A549 (cell line): ENCODE results near the gene SRF. TPM values are rescaled to one million over a fixed set of nuclear protein-coding genes. Genes with fewer than 3 reads are reported as not detected.

Source experiments
- ATAC-seq, 2 experiments: fragments of 200-7000 bp in 1 of 2; fragments of >200 bp in 1 of 2; cut with Nextera tagmentation in 1 of 2; cut with Tn5 transposase in 1 of 2; 3 replicates each; pipeline versions ENCODE4 v1.8.0 to v1.9.1; 2018 to 2020; ENCODE audit warnings: mild to moderate bottlenecking in 1 of 2, moderate library complexity in 1 of 2
- CTCF ChIA-PET: fragments of 300-600 bp; sonication (Branson Sonifier 250); formaldehyde crosslinking; extraction: SDS; loops from one replicate; lab custom pipeline; 2021; ENCODE audit warnings: antibody characterized with exemption, inconsistent platforms; lab: Yijun Ruan, JAX
- POLR2A ChIA-PET: fragments of 350-600 bp; formaldehyde crosslinking; extraction: SDS; loops from one replicate; lab custom pipeline; 2021; ENCODE audit warnings: antibody characterized with exemption, inconsistent platforms; lab: Yijun Ruan, JAX
- DNase-seq, 2 experiments: peaks; one replicate each; pipeline versions ENCODE4 v3.0.0 to v3.0.0-alpha.2; 2011 to 2016; ENCODE audit warnings: low read depth in 1 of 2, low spot score in 1 of 2
- FAIRE-seq: peaks from 2 replicates; lab custom pipeline; 2011; peaks lifted over from hg19 to GRCh38; lab: Jason Lieb, UNC
- H3K27ac ChIP-seq, 2 experiments: fragments of >200 bp; sonication (Bioruptor Twin); formaldehyde crosslinking; 3 replicates each; pipeline ENCODE4 v1.5.1; 2016 to 2017
- H3K4me1 ChIP-seq: fragments of >200 bp; sonication (Bioruptor Twin); formaldehyde crosslinking; 3 replicates; pipeline ENCODE4 v1.6.1; 2016
- H3K4me2 ChIP-seq: fragments of >200 bp; sonication (Bioruptor Twin); formaldehyde crosslinking; 3 replicates; pipeline ENCODE4 v1.6.1; 2016
- H3K4me3 ChIP-seq: fragments of >200 bp; sonication (Bioruptor Twin); formaldehyde crosslinking; 3 replicates; pipeline ENCODE4 v1.5.1; 2016
- H3K9me3 ChIP-seq: fragments of >200 bp; sonication (Bioruptor Twin); formaldehyde crosslinking; 3 replicates; pipeline ENCODE4 v1.6.1; 2016
- CEBPB ChIP-seq, 2 experiments: fragments of >200 bp in 1 of 2; sonication (Bioruptor Twin) in 1 of 2; formaldehyde crosslinking in 1 of 2; IDR thresholded peaks; 2 replicates each; pipeline ENCODE4 v1.6.1; 2012 to 2016
- JUNB ChIP-seq: fragments of >200 bp; sonication (Bioruptor Twin); formaldehyde crosslinking; IDR thresholded peaks from 2 replicates; pipeline ENCODE4 v1.6.1; 2016
- MAZ ChIP-seq: fragments of 150-350 bp; IDR thresholded peaks from 2 replicates; pipeline ENCODE4 v1.6.1; 2014; ENCODE audit warnings: antibody characterized with exemption, low read depth, low read length, borderline replicate concordance
- NR3C1 ChIP-seq: fragments of >200 bp; sonication (Bioruptor Twin); formaldehyde crosslinking; IDR thresholded peaks from 3 replicates; pipeline ENCODE4 v1.6.1; 2017
- POLR2A ChIP-seq: IDR thresholded peaks from 2 replicates; pipeline ENCODE4 v1.6.1; 2012; ENCODE audit warnings: mild to moderate bottlenecking, low read length
- RAD21 ChIP-seq, 2 experiments: fragments of >200 bp in 1 of 2; sonication (Bioruptor Twin) in 1 of 2; formaldehyde crosslinking in 1 of 2; IDR thresholded peaks in 1 of 2; conservative IDR thresholded peaks in 1 of 2; 2 replicates in 1 of 2; 3 replicates in 1 of 2; pipeline ENCODE4 v1.6.1; 2012 to 2018; ENCODE audit warnings: inconsistent platforms in 1 of 2
- RCOR1 ChIP-seq: fragments of 150-350 bp; IDR thresholded peaks from 2 replicates; pipeline ENCODE4 v1.6.1; 2014; ENCODE audit warnings: antibody characterized with exemption, low read length, low read depth
- RFX5 ChIP-seq: fragments of 450-650 bp; IDR thresholded peaks from 2 replicates; pipeline ENCODE4 v1.7.1; 2014; ENCODE audit warnings: antibody characterized with exemption, mild to moderate bottlenecking, moderate library complexity
- TP53 ChIP-seq: fragments of 250-450 bp; sonication (Bioruptor Pico); IDR thresholded peaks from 2 replicates; pipeline ENCODE4 v1.5.0; 2021; ENCODE audit warnings: mild to moderate bottlenecking, moderate library complexity
- ZNF302 ChIP-seq: fragments of 250-450 bp; sonication (Bioruptor Pico); IDR thresholded peaks from 2 replicates; pipeline ENCODE4 v1.9.0; 2021; ENCODE audit warnings: inconsistent platforms, mild to moderate bottlenecking, moderate library complexity
- WGBS: methylation state at CpG from one replicate; pipeline ENCODE4 v1.1.6; 2017; ENCODE audit errors: missing lambda C conversion rate; 5-methylcytosine and 5-hydroxymethylcytosine counted together
- polyA plus RNA-seq, 4 experiments: library from polyadenylated mRNA; depleted of rRNA in 3 of 4; stranded (reverse); fragments of >200 nt; fragmentation: RNase III in 1 of 4; extraction: RNeasy Plus Mini Kit Qiagen cat#74134 plus additional on column Dnase treatment in 1 of 4; gene quantifications; 2 replicates in 3 of 4; 3 replicates in 1 of 4; pipeline ENCODE4 v1.2.3, GENCODE V29; 2011 to 2017
- TF ChIP-seq, protein P1 (sequence below): fragments of >200 bp; sonication (Bioruptor Twin); formaldehyde crosslinking; IDR thresholded peaks from 3 replicates; pipeline ENCODE4 v1.5.1; 2016
- TF ChIP-seq, protein P2 (sequence below): fragments of 250-450 bp; sonication (Bioruptor Pico); IDR thresholded peaks from 2 replicates; pipeline ENCODE4 v1.5.0; 2020; ENCODE audit warnings: low read depth, mild to moderate bottlenecking, moderate library complexity
- TF ChIP-seq, protein P3 (sequence below): IDR thresholded peaks from 2 replicates; pipeline ENCODE4 v1.6.1; 2012
- TF ChIP-seq, protein P4 (sequence below): fragments of 250-450 bp; sonication (Bioruptor Pico); IDR thresholded peaks from 2 replicates; pipeline ENCODE4 v1.5.0; 2021; ENCODE audit warnings: mild to moderate bottlenecking, moderate library complexity, borderline replicate concordance

The SRF gene
- polyA plus RNA-seq, 2 of the 4 experiments (the other 2 are of a cell fraction): 14.0 to 16.7 TPM

DNA sequence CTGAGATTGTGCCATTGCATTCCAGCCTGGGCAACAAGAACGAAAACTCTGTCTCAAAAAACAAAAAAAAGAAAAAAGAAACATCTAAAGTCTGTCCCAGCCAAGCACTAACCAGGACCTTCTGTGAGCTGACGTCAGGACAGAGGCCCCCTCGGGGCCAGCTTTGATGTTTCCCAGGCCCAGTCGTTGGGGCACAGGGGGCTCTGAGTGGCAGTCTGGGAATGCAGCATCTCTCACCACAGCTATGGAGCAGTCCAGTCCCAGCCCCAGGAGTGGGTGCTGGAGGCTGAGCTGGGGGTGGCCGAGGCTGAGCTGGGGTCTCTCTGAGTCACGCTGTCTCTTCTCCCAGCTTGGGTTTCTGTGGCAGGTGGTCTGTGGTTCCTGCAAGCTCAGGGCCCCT is 46.0 kb upstream of the SRF start:
- FAIRE-seq (no peak), ATAC-seq (no peak), DNase-seq (no peak)
- peaks cover 8% of the 10 kb centered on the region; the same call in 1 of the 3 replicates for H3K4me1 ChIP-seq
- CTCF ChIA-PET: interaction anchor here (1.6 to 2.5 kb wide), 4 partner anchors 9 to 116 kb away, joined by 4 to 13 read pairs (median 5); no protein-coding TSS in a partner anchor
- H3K27ac ChIP-seq: no peak overlapping the region
- 49% methylated on average over 6 of the region's 6 CpGs for whole genome bisulfite sequencing
- POLR2A ChIA-PET: no interaction called here
- no peak overlapping the region for H3K4me2 ChIP-seq
- no peak overlapping the region for H3K4me3 ChIP-seq
- no peak for TF ChIP-seq POLR2A
- no peak for TF ChIP-seq CEBPB (IDR thresholded peaks at IDR 0.05)
- no peak for TF ChIP-seq JUNB
- TF ChIP-seq RAD21 (conservative IDR thresholded peaks at IDR 0.05 in 1 of 2, IDR thresholded peaks at IDR 0.05 in 1 of 2): no peak
- TF ChIP-seq, protein P1, sequence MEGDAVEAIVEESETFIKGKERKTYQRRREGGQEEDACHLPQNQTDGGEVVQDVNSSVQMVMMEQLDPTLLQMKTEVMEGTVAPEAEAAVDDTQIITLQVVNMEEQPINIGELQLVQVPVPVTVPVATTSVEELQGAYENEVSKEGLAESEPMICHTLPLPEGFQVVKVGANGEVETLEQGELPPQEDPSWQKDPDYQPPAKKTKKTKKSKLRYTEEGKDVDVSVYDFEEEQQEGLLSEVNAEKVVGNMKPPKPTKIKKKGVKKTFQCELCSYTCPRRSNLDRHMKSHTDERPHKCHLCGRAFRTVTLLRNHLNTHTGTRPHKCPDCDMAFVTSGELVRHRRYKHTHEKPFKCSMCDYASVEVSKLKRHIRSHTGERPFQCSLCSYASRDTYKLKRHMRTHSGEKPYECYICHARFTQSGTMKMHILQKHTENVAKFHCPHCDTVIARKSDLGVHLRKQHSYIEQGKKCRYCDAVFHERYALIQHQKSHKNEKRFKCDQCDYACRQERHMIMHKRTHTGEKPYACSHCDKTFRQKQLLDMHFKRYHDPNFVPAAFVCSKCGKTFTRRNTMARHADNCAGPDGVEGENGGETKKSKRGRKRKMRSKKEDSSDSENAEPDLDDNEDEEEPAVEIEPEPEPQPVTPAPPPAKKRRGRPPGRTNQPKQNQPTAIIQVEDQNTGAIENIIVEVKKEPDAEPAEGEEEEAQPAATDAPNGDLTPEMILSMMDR: no peak
- TF ChIP-seq RFX5: no peak
- no peaks in the 10 kb centered on the region for H3K9me3 ChIP-seq

DNA sequence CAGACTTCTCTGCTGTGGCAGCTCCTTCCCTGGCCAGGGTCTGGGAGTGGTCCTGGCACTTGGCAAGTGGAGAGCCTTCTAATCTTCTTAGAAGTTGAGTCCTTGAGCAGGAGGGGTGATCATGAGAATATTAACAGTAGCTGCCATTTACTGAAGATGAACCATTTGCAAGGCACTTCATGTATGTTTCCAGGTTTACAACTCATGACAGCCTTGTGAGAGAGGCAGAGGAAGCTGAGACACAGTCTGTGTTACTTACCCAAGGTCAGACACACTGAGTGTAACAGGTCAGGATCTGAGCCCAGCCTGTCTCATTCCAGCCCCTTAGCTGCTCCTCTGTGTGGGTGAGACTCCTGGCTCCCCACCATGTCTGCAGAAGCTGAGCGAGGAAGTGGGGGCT is 45.5 kb upstream of the SRF start:
- ATAC-seq: no peak
- ChIA-PET POLR2A (no interaction called here), CTCF (interaction anchor here (1.6 to 2.5 kb wide), 4 partner anchors 10 to 117 kb away, joined by 4 to 13 read pairs (median 5); no protein-coding TSS in a partner anchor)
- TF ChIP-seq ZNF302 (CRISPR knock-in tag) (no peak), RFX5 (no peak), NR3C1 (no peak), CEBPB (IDR thresholded peaks at IDR 0.05) (no peak), MAZ (no peak)
- TF ChIP-seq, protein P2, sequence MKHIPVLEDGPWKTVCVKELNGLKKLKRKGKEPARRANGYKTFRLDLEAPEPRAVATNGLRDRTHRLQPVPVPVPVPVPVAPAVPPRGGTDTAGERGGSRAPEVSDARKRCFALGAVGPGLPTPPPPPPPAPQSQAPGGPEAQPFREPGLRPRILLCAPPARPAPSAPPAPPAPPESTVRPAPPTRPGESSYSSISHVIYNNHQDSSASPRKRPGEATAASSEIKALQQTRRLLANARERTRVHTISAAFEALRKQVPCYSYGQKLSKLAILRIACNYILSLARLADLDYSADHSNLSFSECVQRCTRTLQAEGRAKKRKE (CRISPR knock-in tag): no peak
- Histone ChIP-seq H3K4me2 (no peak overlapping the region), H3K4me3 (no peak overlapping the region), H3K9me3 (no peaks in the 10 kb centered on the region), H3K4me1 (peaks cover 8% of the 10 kb centered on the region; the same call in 1 of the 3 replicates), H3K27ac (no peak overlapping the region)
- no peak for FAIRE-seq
- no peak for DNase-seq
- no CpG with 5 or more reads among the region's 1 CpG for WGBS

DNA sequence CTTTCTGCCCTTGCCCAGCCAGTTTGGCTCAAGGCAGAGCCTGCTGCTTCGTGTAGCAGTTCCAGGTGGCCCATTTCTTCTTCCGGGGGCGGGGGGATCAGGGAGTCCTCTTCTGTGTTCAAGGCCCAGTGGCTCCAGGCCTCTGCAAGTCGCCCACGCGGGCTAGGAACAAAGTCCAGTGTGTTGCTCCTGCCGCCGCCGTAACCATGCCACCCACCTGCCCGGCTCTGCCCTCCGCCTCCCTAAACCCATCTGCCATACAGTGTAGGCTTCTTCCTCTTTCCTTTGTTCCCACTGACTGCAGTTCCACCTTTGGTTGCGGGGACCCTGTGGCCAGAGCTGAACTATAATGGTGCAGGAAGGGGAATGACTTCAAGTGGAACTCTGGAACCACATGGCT is 43.9 kb upstream of the SRF start:
- CTCF ChIA-PET: interaction anchor here (1.2 kb wide), 1 partner anchor 10 kb away, joined by 3 read pairs; no protein-coding TSS in a partner anchor
- FAIRE-seq (no peak), ATAC-seq (no peak), DNase-seq (no peak)
- POLR2A ChIA-PET: no interaction called here
- Histone ChIP-seq H3K4me2 (no peak overlapping the region), H3K4me1 (no peaks in the 10 kb centered on the region), H3K9me3 (no peaks in the 10 kb centered on the region), H3K27ac (no peak overlapping the region), H3K4me3 (no peak overlapping the region)
- TF ChIP-seq TP53 (CRISPR knock-in tag): no peak
- TF ChIP-seq, protein P3, sequence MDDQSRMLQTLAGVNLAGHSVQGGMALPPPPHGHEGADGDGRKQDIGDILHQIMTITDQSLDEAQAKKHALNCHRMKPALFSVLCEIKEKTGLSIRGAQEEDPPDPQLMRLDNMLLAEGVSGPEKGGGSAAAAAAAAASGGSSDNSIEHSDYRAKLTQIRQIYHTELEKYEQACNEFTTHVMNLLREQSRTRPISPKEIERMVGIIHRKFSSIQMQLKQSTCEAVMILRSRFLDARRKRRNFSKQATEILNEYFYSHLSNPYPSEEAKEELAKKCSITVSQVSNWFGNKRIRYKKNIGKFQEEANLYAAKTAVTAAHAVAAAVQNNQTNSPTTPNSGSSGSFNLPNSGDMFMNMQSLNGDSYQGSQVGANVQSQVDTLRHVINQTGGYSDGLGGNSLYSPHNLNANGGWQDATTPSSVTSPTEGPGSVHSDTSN: no peak
- no peak for TF ChIP-seq RCOR1
- no peak for TF ChIP-seq RAD21 (conservative IDR thresholded peaks at IDR 0.05 in 1 of 2, IDR thresholded peaks at IDR 0.05 in 1 of 2)
- TF ChIP-seq, protein P4, sequence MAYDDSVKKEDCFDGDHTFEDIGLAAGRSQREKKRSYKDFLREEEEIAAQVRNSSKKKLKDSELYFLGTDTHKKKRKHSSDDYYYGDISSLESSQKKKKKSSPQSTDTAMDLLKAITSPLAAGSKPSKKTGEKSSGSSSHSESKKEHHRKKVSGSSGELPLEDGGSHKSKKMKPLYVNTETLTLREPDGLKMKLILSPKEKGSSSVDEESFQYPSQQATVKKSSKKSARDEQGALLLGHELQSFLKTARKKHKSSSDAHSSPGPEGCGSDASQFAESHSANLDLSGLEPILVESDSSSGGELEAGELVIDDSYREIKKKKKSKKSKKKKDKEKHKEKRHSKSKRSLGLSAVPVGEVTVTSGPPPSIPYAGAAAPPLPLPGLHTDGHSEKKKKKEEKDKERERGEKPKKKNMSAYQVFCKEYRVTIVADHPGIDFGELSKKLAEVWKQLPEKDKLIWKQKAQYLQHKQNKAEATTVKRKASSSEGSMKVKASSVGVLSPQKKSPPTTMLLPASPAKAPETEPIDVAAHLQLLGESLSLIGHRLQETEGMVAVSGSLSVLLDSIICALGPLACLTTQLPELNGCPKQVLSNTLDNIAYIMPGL (CRISPR knock-in tag): no peak
- WGBS: 91% methylated on average over 8 of the region's 12 CpGs
